ENCODE data around the gene QSER1.

GRCh38 chr11:33021937-33022336, 129.3 kb downstream of the QSER1 start:
- no peak for TF ChIP-seq CTCF (IDR thresholded peaks at IDR 0.05)
- TF ChIP-seq POLR2A (IDR thresholded peaks at IDR 0.05) = no peak

All from testis (tissue), 2 donors.